HCT116 (cell line): ENCODE measurements around the gene COQ10A. TPM values are rescaled to one million over a fixed set of nuclear protein-coding genes. Genes with fewer than 3 reads are reported as not detected.

Experiments
- ATAC-seq: fragments of 200-7000 bp; cut with Tn5 transposase; 2 replicates; pipeline ENCODE4 v1.9.1; 2020; ENCODE audit warnings: mild to moderate bottlenecking, moderate library complexity
- BruUV-seq: library from RNA; stranded (reverse); fragments of 400-500 nt; replicated peaks from 2 replicates; lab custom pipeline; 2021; lab: Mats Ljungman, UMichigan
- CTCF ChIA-PET: fragments of 300-600 bp; sonication (Branson Sonifier 250); formaldehyde crosslinking; loops from one replicate; lab custom pipeline; 2021; ENCODE audit warnings: antibody characterized with exemption; lab: Charles Lee
- POLR2A ChIA-PET: fragments of 300-600, 350-600 bp; sonication (Branson Sonifier 250); formaldehyde crosslinking; loops from one replicate; lab custom pipeline; 2021; ENCODE audit warnings: antibody characterized with exemption; lab: Charles Lee
- RAD21 ChIA-PET, 2 experiments: fragments of 300-600 bp; sonication (Branson Sonifier 250); formaldehyde crosslinking; loops; one replicate each; lab custom pipeline; 2023; ENCODE audit warnings: low total read pairs in 2 of 2; ENCODE audit not compliant: uncharacterized antibody in 2 of 2, unreplicated experiment in 2 of 2, low non-redundant PET in 1 of 2; lab: Charles Lee
- DNase-seq: peaks from one replicate; pipeline ENCODE4 v3.0.0-alpha.2; 2010; ENCODE audit warnings: low read depth, low spot score
- H2AFZ ChIP-seq: fragments of 200-600 bp; shearing (Covaris generic), sonication (generic); 2 replicates; pipeline ENCODE4 v1.6.1; 2017; ENCODE audit warnings: low read depth, mixed run types, mixed read lengths, antibody characterized with exemption, low read length; ENCODE audit not compliant: poor library complexity, severe bottlenecking
- H3K27ac ChIP-seq: 2 replicates; pipeline ENCODE4 v1.5.1; 2012; ENCODE audit warnings: low read depth, low read length
- H3K27me3 ChIP-seq: fragments of 200-600 bp; sonication (generic); 2 replicates; pipeline ENCODE4 v1.6.1; 2016; ENCODE audit warnings: mixed run types, low read length, mixed read lengths; ENCODE audit not compliant: insufficient read depth
- H3K36me3 ChIP-seq, 2 experiments: fragments of 200-500 bp in 1 of 2; fragments of 200-600 bp in 1 of 2; sonication (Bioruptor generic) in 1 of 2; sonication (generic) in 1 of 2; 2 replicates each; pipeline versions ENCODE4 v1.5.1 to v1.6.1; 2014 to 2016; ENCODE audit warnings: low read length in 2 of 2, inconsistent platforms in 1 of 2, mixed read lengths in 1 of 2, mixed run types in 1 of 2; ENCODE audit not compliant: insufficient read depth in 2 of 2, control insufficient read depth in 1 of 2
- H3K4me1 ChIP-seq, 2 experiments: fragments of 200-600 bp in 1 of 2; sonication (generic) in 1 of 2; 2 replicates each; pipeline versions ENCODE4 v1.5.1 to v1.6.1; 2012 to 2017; ENCODE audit warnings: low read length in 2 of 2, inconsistent platforms in 1 of 2, mild to moderate bottlenecking in 1 of 2, mixed read lengths in 1 of 2, mixed run types in 1 of 2, moderate library complexity in 1 of 2; ENCODE audit not compliant: insufficient read depth in 2 of 2, control insufficient read depth in 1 of 2
- H3K4me2 ChIP-seq: fragments of 200-600 bp; sonication (generic); 2 replicates; pipeline ENCODE4 v1.6.1; 2017; ENCODE audit warnings: mixed run types, low read length, mixed read lengths
- H3K4me3 ChIP-seq, 2 experiments: fragments of 200-600 bp in 1 of 2; sonication (generic) in 1 of 2; replicated peaks in 1 of 2; 2 replicates each; pipeline ENCODE4 v1.5.1; 2011 to 2016; ENCODE audit warnings: low read length in 2 of 2, control low read depth in 1 of 2, low read depth in 1 of 2, mild to moderate bottlenecking in 1 of 2, mixed read lengths in 1 of 2, mixed run types in 1 of 2
- H3K79me2 ChIP-seq: fragments of 200-600 bp; sonication (generic); 2 replicates; pipeline ENCODE4 v1.6.1; 2017; ENCODE audit warnings: mild to moderate bottlenecking, mixed run types, low read length, moderate library complexity, mixed read lengths; ENCODE audit not compliant: insufficient read depth
- H3K9ac ChIP-seq: fragments of 200-600 bp; sonication (generic); 2 replicates; pipeline ENCODE4 v1.6.1; 2016; ENCODE audit warnings: low read length, mixed read lengths
- H3K9me2 ChIP-seq: fragments of 200-600 bp; sonication (generic), shearing (Covaris generic); 2 replicates; pipeline ENCODE4 v1.6.1; 2017; ENCODE audit warnings: mixed run types, mild to moderate bottlenecking, moderate library complexity; ENCODE audit not compliant: insufficient read depth
- H3K9me3 ChIP-seq, 2 experiments: fragments of 200-500 bp in 1 of 2; fragments of 200-600 bp in 1 of 2; sonication (Bioruptor generic) in 1 of 2; sonication (generic) in 1 of 2; 2 replicates each; pipeline ENCODE4 v1.6.1; 2014 to 2017; ENCODE audit warnings: low read length in 2 of 2, mixed read lengths in 2 of 2, inconsistent platforms in 1 of 2, low read depth in 1 of 2, mild to moderate bottlenecking in 1 of 2, mixed run types in 1 of 2, moderate library complexity in 1 of 2; ENCODE audit not compliant: control insufficient read depth in 1 of 2, insufficient read depth in 1 of 2
- H4K20me1 ChIP-seq: fragments of 200-600 bp; sonication (generic), shearing (Covaris generic); 2 replicates; pipeline ENCODE4 v1.6.1; 2017; ENCODE audit warnings: mixed run types, mild to moderate bottlenecking, moderate library complexity; ENCODE audit not compliant: insufficient read depth
- ATF3 ChIP-seq: IDR thresholded peaks from 2 replicates; pipeline ENCODE4 v1.6.1; 2012
- EGR1 ChIP-seq: IDR thresholded peaks from 2 replicates; pipeline ENCODE4 v1.6.1; 2012; ENCODE audit warnings: low read depth
- ELF1 ChIP-seq: IDR thresholded peaks from 2 replicates; pipeline ENCODE4 v1.6.1; 2012; ENCODE audit warnings: low read depth, borderline replicate concordance
- EZH2 ChIP-seq: fragments of 200-600 bp; sonication (generic); IDR thresholded peaks from 2 replicates; pipeline ENCODE4 v1.6.1; 2017; ENCODE audit warnings: antibody characterized with exemption, mixed run types
- EZH2phosphoT487 ChIP-seq: fragments of 200-600 bp; IDR thresholded peaks from 2 replicates; pipeline ENCODE4 v1.6.1; 2018; ENCODE audit warnings: antibody characterized with exemption, borderline replicate concordance
- FOSL1 ChIP-seq: IDR thresholded peaks from 2 replicates; pipeline ENCODE4 v1.6.1; 2012; ENCODE audit warnings: low read depth
- JUND ChIP-seq: IDR thresholded peaks from 2 replicates; pipeline ENCODE4 v1.6.1; 2012
- MAX ChIP-seq: IDR thresholded peaks from 2 replicates; pipeline ENCODE4 v1.6.1; 2012
- POLR2A ChIP-seq: IDR thresholded peaks from 2 replicates; pipeline ENCODE4 v1.7.0; 2011; ENCODE audit warnings: borderline replicate concordance; ENCODE audit not compliant: insufficient read depth, insufficient read length; ENCODE audit errors: extremely low read depth
- POLR2AphosphoS5 ChIP-seq: IDR thresholded peaks from 2 replicates; pipeline ENCODE4 v1.6.1; 2011; ENCODE audit warnings: mild to moderate bottlenecking, low read depth, low read length, moderate library complexity
- RAD21 ChIP-seq: IDR thresholded peaks from 2 replicates; pipeline ENCODE4 v1.6.1; 2012; ENCODE audit warnings: low read depth, mild to moderate bottlenecking
- SIN3A ChIP-seq: IDR thresholded peaks from 2 replicates; pipeline ENCODE4 v1.6.1; 2012; ENCODE audit warnings: low read depth
- SP1 ChIP-seq: IDR thresholded peaks from 2 replicates; pipeline ENCODE4 v1.6.1; 2012; ENCODE audit warnings: low read depth
- TCF7L2 ChIP-seq: IDR thresholded peaks from 2 replicates; pipeline ENCODE4 v1.7.0; 2011; ENCODE audit warnings: borderline replicate concordance, inconsistent platforms; ENCODE audit not compliant: insufficient read depth, insufficient read length; ENCODE audit errors: extremely low read depth
- YY1 ChIP-seq: IDR thresholded peaks from 2 replicates; pipeline ENCODE4 v1.6.1; 2011; ENCODE audit warnings: low read length, low read depth, moderate library complexity, mild to moderate bottlenecking; ENCODE audit not compliant: insufficient replicate concordance; ENCODE audit errors: extremely low read depth
- ZFX ChIP-seq: fragments of 450-650 bp; IDR thresholded peaks from 2 replicates; pipeline ENCODE4 v1.6.1; 2017
- intact Hi-C: fragments of 100-400 bp; cut with micrococcal nuclease; formaldehyde crosslinking; loops from 2 replicates; pipeline ENCODE4 v1.10.0; 2022
- total RNA-seq: library from RNA; stranded (reverse); gene quantifications from one replicate; pipeline ENCODE4 v1.2.1, GENCODE V29; 2021; ENCODE audit not compliant: unreplicated experiment

The COQ10A gene
- total RNA-seq, 1 experiment from 2014 or later: 11.7 TPM

- BruUV-seq: no TSS peak
- H4K20me1 ChIP-seq: no peaks in the 10 kb centered on the region
- peaks cover 15% of the 10 kb centered on the region for H3K79me2 ChIP-seq
- peak; percentile 20 for ATAC-seq
- intact Hi-C loops: loop anchor here (1.0 to 5.0 kb wide), 3 partner anchors 17 to 104 kb away; partner anchors contain the start of gene ANKRD52
- CTCF ChIA-PET: interaction anchor here (2.4 to 2.6 kb wide), 2 partner anchors 10 to 105 kb away, joined by 10 to 11 read pairs; partner anchors contain the start of gene ZC3H10
- no peaks in the 10 kb centered on the region for H3K36me3 ChIP-seq
- H3K9me3 ChIP-seq: no peaks in the 10 kb centered on the region
- no peak for DNase-seq
- peak overlapping the region; percentile 83 for H3K9ac ChIP-seq
- no peaks in the 10 kb centered on the region for H3K9me2 ChIP-seq
- RAD21 ChIA-PET: no interaction called here
- peak overlapping the region; percentile 52 for H2AFZ ChIP-seq
- POLR2A ChIA-PET: interaction anchor here (1.2 kb wide), 1 partner anchor 34 kb away, joined by 3 read pairs; the partner anchor contains the start of gene SMARCC2
- H3K4me1 ChIP-seq: peaks cover 8 to 35% of the 10 kb centered on the region in 2 experiments; a peak in 3 of 4 replicates
- peak overlapping the region; percentile 82 for H3K27ac ChIP-seq
- peak overlapping the region; percentile 35 to 91 for H3K4me3 ChIP-seq
- H3K27me3 ChIP-seq: no peaks in the 10 kb centered on the region
- no peak for TF ChIP-seq EZH2phosphoT487
- TF ChIP-seq EZH2: no peak
- TF ChIP-seq POLR2A: peak; percentile 22
- 0 out of 2 replicates have a peak, but pooled peaks have one; percentile 38 for TF ChIP-seq SIN3A
- no peak for TF ChIP-seq FOSL1
- no peak for TF ChIP-seq JUND
- no peak for TF ChIP-seq TCF7L2
- H3K4me2 ChIP-seq: peak overlapping the region; percentile 94
These were observed 43.1 kb upstream of the COQ10A start for GRCh38 chr12:56223571-56224101.

- peak within 1 kb of the TSS; percentile 82 for H3K27ac ChIP-seq
- DNase-seq (peak; percentile 94), ATAC-seq (peak; percentile 80)
- no peaks in the 10 kb centered on the region for H4K20me1 ChIP-seq
- H3K9me3 ChIP-seq: no peaks in the 10 kb centered on the region
- POLR2A ChIA-PET: no interaction called here
- CTCF ChIA-PET: no interaction called here
- H3K4me2 ChIP-seq: peak within 1 kb of the TSS; percentile 94
- peak within 1 kb of the TSS; percentile 85 to 91 for H3K4me3 ChIP-seq
- no peaks in the 10 kb centered on the region for H3K36me3 ChIP-seq
- H3K27me3 ChIP-seq: no peaks in the 10 kb centered on the region
- intact Hi-C loops: loop anchor here (1.0 to 5.0 kb wide), 3 partner anchors 17 to 105 kb away; partner anchors contain the start of gene ANKRD52
- no peaks in the 10 kb centered on the region for H3K9me2 ChIP-seq
- no TSS peak for BruUV-seq
- RAD21 ChIA-PET: no interaction called here
- peaks cover 15% of the 10 kb centered on the region for H3K79me2 ChIP-seq
- H2AFZ ChIP-seq: peak within 1 kb of the TSS; percentile 56
- H3K4me1 ChIP-seq: peaks cover 8 to 35% of the 10 kb centered on the region in 2 experiments; a peak in 3 of 4 replicates
- peak within 1 kb of the TSS; percentile 83 for H3K9ac ChIP-seq
- no peak; the same call in 1 of the 2 replicates for TF ChIP-seq EGR1
- peak; percentile 87 for TF ChIP-seq MAX
- TF ChIP-seq EZH2: no peak
- no peak for TF ChIP-seq ZFX
- no peak for TF ChIP-seq EZH2phosphoT487
- TF ChIP-seq RAD21: peak; percentile 74
- TF ChIP-seq SIN3A: peak; percentile 38; the same call in 1 of the 2 replicates
- TF ChIP-seq ELF1: no peak; the same call in 1 of the 2 replicates
- TF ChIP-seq ATF3: no peak
- peak; percentile 47 for TF ChIP-seq TCF7L2
- TF ChIP-seq JUND: no peak
- peak; percentile 68 for TF ChIP-seq POLR2AphosphoS5
- peak; percentile 96 for TF ChIP-seq SP1
- TF ChIP-seq YY1: no peak
These were observed 42.5 kb upstream of the COQ10A start, which contains the start of gene NABP2 for GRCh38 chr12:56224102-56224701. Gene NABP2 (plus strand): TSS chr12:56224342. CDS start chr12:56224857, 515 bp downstream.
